GM18868 (cell line): Measurements from ENCODE around the gene TRIM26.

Experiments
- ATAC-seq: cut with Tn5 transposase; IDR thresholded peaks from one replicate; pipeline ENCODE4 v1.9.1; 2021; ENCODE audit warnings: mild to moderate bottlenecking, moderate library complexity; ENCODE audit not compliant: unreplicated experiment

TRIM26 gene

GRCh38 chr6:30211306-30211705, 1.9 kb downstream of the TRIM26 start:
- no peak for ATAC-seq

GRCh38 chr6:30207619-30208295, 5.4 kb downstream of the TRIM26 start:
- no peak for ATAC-seq

- no peak for ATAC-seq
Measured at GRCh38 chr6:30206799-30207618, 6.2 kb downstream of the TRIM26 start.

GRCh38 chr6:30206152-30206551, 7.1 kb downstream of the TRIM26 start:
- ATAC-seq, result no peak

- ATAC-seq, result no peak
Measured at GRCh38 chr6:30204116-30204515, 9.1 kb downstream of the TRIM26 start.

- no peak for ATAC-seq
Measured at GRCh38 chr6:30202366-30202765, 10.8 kb downstream of the TRIM26 start.

GRCh38 chr6:30200551-30201281, 12.5 kb downstream of the TRIM26 start:
- peak; percentile 86 for ATAC-seq

- no peak for ATAC-seq
Measured at GRCh38 chr6:30198166-30199084, 14.8 kb downstream of the TRIM26 start.

- no peak for ATAC-seq
Measured at GRCh38 chr6:30196376-30196775, 16.8 kb downstream of the TRIM26 start.

GRCh38 chr6:30195951-30196350, 17.3 kb downstream of the TRIM26 start:
- ATAC-seq, result no peak

GRCh38 chr6:30194797-30195690, 18.2 kb downstream of the TRIM26 start:
- ATAC-seq, result no peak

- ATAC-seq, result no peak
Measured at GRCh38 chr6:30192076-30192475, 21.1 kb downstream of the TRIM26 start.

- ATAC-seq, result no peak
Measured at GRCh38 chr6:30188541-30188940, 24.7 kb downstream of the TRIM26 start.

- no peak for ATAC-seq
Measured at GRCh38 chr6:30185846-30186484, 27.2 kb downstream of the TRIM26 start.

- ATAC-seq, result no peak
Measured at GRCh38 chr6:30184417-30185031, 28.7 kb downstream of the TRIM26 start.

GRCh38 chr6:30180145-30180544, 33.1 kb downstream of the TRIM26 start:
- ATAC-seq, result no peak

- no peak for ATAC-seq
Measured at GRCh38 chr6:30178837-30179236, 34.4 kb downstream of the TRIM26 start.

- ATAC-seq, result no peak
Measured at GRCh38 chr6:30175765-30176164, 37.4 kb downstream of the TRIM26 start.

- no peak for ATAC-seq
Measured at GRCh38 chr6:30172681-30173080, 40.5 kb downstream of the TRIM26 start.
